Cardiac muscle cell (in vitro differentiated cells and primary cell): ENCODE data around the gene IMPG1. TPM values are rescaled to one million over a fixed set of nuclear protein-coding genes. Genes with fewer than 3 reads are reported as not detected.

ENCODE experiments used
- DNase-seq, 2 donors: peaks; one replicate each; pipeline versions ENCODE4 v3.0.0 to v3.0.0-alpha.2; 2010 to 2017; ENCODE audit warnings: low read depth in 1 of 2, low spot score in 1 of 2
- H3K27ac ChIP-seq: fragments of 200-600 bp; sonication (generic); 2 replicates; pipeline ENCODE4 v1.5.1; 2016
- H3K27me3 ChIP-seq: fragments of 200-600 bp; sonication (generic); 2 replicates; pipeline ENCODE4 v1.6.0; 2016; ENCODE audit warnings: control low read depth
- H3K36me3 ChIP-seq: fragments of 200-600 bp; sonication (generic); 2 replicates; pipeline ENCODE4 v1.5.1; 2016; ENCODE audit warnings: control low read depth
- H3K4me1 ChIP-seq: fragments of 200-600 bp; sonication (generic); 2 replicates; pipeline ENCODE4 v1.8.1; 2017; ENCODE audit warnings: low read depth, mild to moderate bottlenecking, mixed run types
- H3K4me3 ChIP-seq: fragments of 200-600 bp; sonication (generic); 2 replicates; pipeline ENCODE4 v1.5.1; 2016; ENCODE audit warnings: mild to moderate bottlenecking
- H3K9me3 ChIP-seq: fragments of 200-600 bp; sonication (generic); 2 replicates; pipeline ENCODE4 v1.5.1; 2017; ENCODE audit warnings: low read depth, mild to moderate bottlenecking, control low read depth
- CTCF ChIP-seq: IDR thresholded peaks from 2 replicates; pipeline ENCODE4 v1.5.1; 2012; ENCODE audit warnings: low read depth, mild to moderate bottlenecking, low read length
- polyA plus RNA-seq: library from polyadenylated mRNA; unstranded; fragments of >200 nt; fragmentation: Nextera tagmentation; extraction: Ambion mirVana; gene quantifications from 2 replicates; pipeline ENCODE4 v1.2.1, GENCODE V29; 2016
- total RNA-seq: library from RNA; depleted of rRNA; stranded (reverse); fragments of >200 nt; gene quantifications from 2 replicates; pipeline ENCODE4 v1.2.3, GENCODE V29; 2016

The IMPG1 gene
- total and polyA plus RNA-seq, 2 experiments from 2014 or later = 0.71 to 0.84 TPM

GRCh38 chr6:75893058-75893775, 179.2 kb downstream of the IMPG1 start:
- no peaks in the 10 kb centered on the region for H3K9me3 ChIP-seq
- H3K36me3 ChIP-seq = peaks cover 21% of the 10 kb centered on the region
- peaks cover 10% of the 10 kb centered on the region for H3K4me1 ChIP-seq
- peak overlapping the region; percentile 57 for H3K27ac ChIP-seq
- TF ChIP-seq CTCF = peak; percentile 58
- peak; percentile 83 to 89 for DNase-seq
- H3K4me3 ChIP-seq = no peak overlapping the region
- no peaks in the 10 kb centered on the region for H3K27me3 ChIP-seq

GRCh38 chr6:75892384-75892783, 180.1 kb downstream of the IMPG1 start:
- H3K9me3 ChIP-seq = no peaks in the 10 kb centered on the region
- no peaks in the 10 kb centered on the region for H3K27me3 ChIP-seq
- no peak for DNase-seq
- TF ChIP-seq CTCF = no peak
- peaks cover 21% of the 10 kb centered on the region for H3K36me3 ChIP-seq
- peaks cover 10% of the 10 kb centered on the region for H3K4me1 ChIP-seq
- peak overlapping the region; percentile 54 for H3K27ac ChIP-seq
- H3K4me3 ChIP-seq = no peak overlapping the region

DNA sequence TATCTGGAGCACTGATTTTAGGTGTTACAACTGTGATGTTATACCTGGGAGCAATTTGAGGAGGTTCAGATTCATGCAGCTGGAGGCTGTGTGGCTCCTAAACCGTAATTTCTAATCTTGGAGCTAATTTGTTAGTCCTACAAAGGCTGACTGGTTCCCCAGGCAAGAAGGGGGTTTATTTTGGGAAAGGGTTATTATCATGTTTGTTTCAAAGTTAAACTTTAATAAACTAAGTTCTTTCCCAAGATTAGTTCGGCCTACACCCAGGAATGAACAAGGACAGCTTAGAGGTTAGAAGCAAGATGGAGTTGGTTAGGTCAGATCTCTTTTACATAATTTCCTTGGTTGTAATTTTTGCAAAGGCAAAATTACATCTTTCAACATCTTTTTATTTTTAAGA, 187.6 kb downstream of the IMPG1 start:
- DNase-seq = no peak
- Histone ChIP-seq H3K27ac (no peak overlapping the region), H3K36me3 (peaks cover 24% of the 10 kb centered on the region), H3K4me1 (no peaks in the 10 kb centered on the region), H3K27me3 (no peaks in the 10 kb centered on the region), H3K4me3 (no peak overlapping the region), H3K9me3 (no peaks in the 10 kb centered on the region)
- no peak for TF ChIP-seq CTCF

DNA sequence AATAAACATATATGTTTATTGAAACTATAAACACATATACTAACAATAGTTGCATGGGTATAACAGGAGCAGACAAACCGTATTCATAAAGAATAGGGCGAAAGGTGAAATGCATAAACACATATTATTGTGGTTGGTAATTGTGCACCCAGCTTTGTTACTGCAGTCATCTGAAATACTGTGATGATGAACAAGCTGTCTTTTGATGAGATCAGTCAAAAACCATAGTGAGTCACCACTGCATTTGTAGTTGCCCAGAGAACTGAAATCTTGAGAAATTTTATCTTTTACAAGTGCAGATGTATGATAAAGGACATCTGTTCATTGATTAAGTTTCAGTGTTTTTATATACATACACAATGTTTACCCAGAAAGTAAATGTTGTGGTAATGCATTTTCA, 189.7 kb downstream of the IMPG1 start:
- Histone ChIP-seq H3K36me3 (peaks cover 22% of the 10 kb centered on the region), H3K27ac (no peak overlapping the region), H3K4me1 (peaks cover 12% of the 10 kb centered on the region), H3K27me3 (no peaks in the 10 kb centered on the region), H3K9me3 (no peaks in the 10 kb centered on the region), H3K4me3 (no peak overlapping the region)
- peak in 1 of 2 donors; percentile 41 for DNase-seq
- TF ChIP-seq CTCF = no peak

DNA sequence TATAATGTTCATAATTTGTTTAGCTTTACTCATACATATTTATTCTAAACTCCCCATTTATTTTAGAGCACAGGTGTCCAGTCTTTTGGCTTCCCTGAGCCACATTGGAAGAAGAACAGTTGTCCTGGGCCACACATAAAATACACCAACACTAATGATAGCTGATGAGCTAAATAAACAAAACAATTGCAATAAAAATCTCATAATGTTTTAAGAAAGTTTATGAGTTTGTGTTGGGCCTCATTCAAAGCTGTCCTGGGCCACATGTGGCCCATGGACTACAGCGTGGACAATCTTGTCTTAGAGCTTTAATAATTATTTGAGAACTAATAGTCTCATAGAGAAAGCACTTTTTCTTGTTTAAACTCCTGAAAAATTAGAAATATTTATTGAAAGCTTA, 192.2 kb downstream of the IMPG1 start:
- no peak for TF ChIP-seq CTCF
- no peak for DNase-seq
- H3K4me1 ChIP-seq = peaks cover 22% of the 10 kb centered on the region
- no peak overlapping the region for H3K4me3 ChIP-seq
- no peaks in the 10 kb centered on the region for H3K9me3 ChIP-seq
- no peaks in the 10 kb centered on the region for H3K27me3 ChIP-seq
- no peak overlapping the region for H3K27ac ChIP-seq
- H3K36me3 ChIP-seq = peaks cover 12% of the 10 kb centered on the region
